ENCODE measurements around the gene SNED1. TPM values are rescaled to one million over a fixed set of nuclear protein-coding genes. Genes with fewer than 3 reads are reported as not detected.
"Not testable (repeated sequence)": the region's sequence is repeated elsewhere in the genome, so short reads cannot be mapped to it uniquely, and the experiment has no call there.

The SNED1 gene
- polyA plus RNA-seq, 1 donor from 2014 or later: 17.0 TPM

DNA sequence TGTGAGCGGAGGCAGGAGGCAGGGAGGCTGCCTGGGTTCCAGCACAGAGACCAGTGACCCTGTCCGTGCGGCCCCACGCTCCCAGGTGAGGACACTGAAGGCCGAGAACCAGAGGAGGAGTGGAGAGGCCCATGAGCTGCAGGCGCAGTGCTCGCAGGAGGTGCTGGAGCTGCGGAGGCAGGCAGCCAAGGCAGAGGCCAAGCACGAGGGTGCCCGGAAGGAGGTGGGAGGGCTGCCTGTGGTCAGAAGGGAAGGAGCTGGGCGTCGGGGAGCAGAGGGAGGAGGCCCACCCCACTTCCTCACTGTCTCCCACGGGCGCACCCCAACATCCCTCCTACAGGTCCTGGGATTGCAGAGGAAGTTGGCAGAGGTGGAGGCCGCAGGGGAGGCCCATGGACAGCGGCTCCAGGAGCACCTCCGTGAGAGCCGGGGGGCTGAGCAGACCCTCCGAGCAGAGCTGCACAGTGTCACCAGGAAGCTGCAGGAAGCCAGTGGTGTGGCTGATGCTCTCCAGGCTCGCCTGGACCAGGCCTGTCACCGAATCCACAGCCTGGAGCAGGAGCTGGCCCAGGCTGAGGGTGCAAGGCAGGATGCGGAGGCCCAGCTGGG lies 33.0 kb upstream of the SNED1 start:
- Mint-ChIP-seq H3K4me1 (no peaks in the 10 kb centered on the region), H3K36me3 (no peaks in the 10 kb centered on the region), H3K27me3 (no peaks in the 10 kb centered on the region), H3K4me3 (no peak overlapping the region), H3K9me3 (peaks cover 0 to 5% (median 3%) of the 10 kb centered on the region in 3 donors), H3K27ac (no peak overlapping the region)

- no peaks in the 10 kb centered on the region for H3K36me3 Mint-ChIP-seq
- H3K4me1 Mint-ChIP-seq: no peaks in the 10 kb centered on the region
- no peak overlapping the region for H3K27ac Mint-ChIP-seq
- no peak overlapping the region for H3K4me3 Mint-ChIP-seq
- no peaks in the 10 kb centered on the region for H3K27me3 Mint-ChIP-seq
- peaks cover 0 to 5% (median 3%) of the 10 kb centered on the region in 3 donors for H3K9me3 Mint-ChIP-seq
Observed at GRCh38 chr2:240965905-240966456, 32.4 kb upstream of the SNED1 start.

DNA sequence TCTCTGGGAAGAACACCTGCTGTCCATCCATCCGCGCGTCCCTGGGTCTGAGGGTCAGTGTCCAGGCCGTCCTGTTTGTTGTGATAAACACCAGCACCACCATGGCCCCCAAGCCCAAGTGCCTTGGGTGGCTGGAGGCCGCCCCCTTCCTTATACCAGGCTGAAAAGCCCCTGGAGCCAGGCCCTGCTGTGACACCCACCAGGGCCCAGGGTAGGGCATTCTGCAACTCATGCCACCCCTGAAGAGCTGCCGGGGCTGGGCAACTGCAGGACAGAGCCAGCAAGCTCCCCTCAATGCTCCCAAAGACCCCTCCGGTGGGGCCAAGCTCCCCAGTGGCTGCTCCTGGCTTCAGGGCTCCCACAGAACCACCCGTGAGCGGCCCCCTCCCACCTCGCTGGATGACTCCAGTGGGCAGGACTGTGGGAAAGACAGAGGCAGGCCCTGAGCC lies 31.9 kb upstream of the SNED1 start:
- Mint-ChIP-seq H3K9me3 (peaks cover 0 to 5% (median 3%) of the 10 kb centered on the region in 3 donors), H3K4me1 (no peaks in the 10 kb centered on the region), H3K27me3 (peaks cover 1% of the 10 kb centered on the region), H3K4me3 (no peak overlapping the region), H3K36me3 (no peaks in the 10 kb centered on the region), H3K27ac (no peak overlapping the region)

GRCh38 chr2:240966906-240967680 lies 31.3 kb upstream of the SNED1 start:
- Mint-ChIP-seq H3K27ac (no peak overlapping the region), H3K36me3 (no peaks in the 10 kb centered on the region), H3K4me3 (peak overlapping the region in 1 of 4 donors; percentile 39), H3K9me3 (peaks cover 3 to 5% (median 3%) of the 10 kb centered on the region in 3 donors), H3K27me3 (peaks cover 7% of the 10 kb centered on the region), H3K4me1 (no peaks in the 10 kb centered on the region)

DNA sequence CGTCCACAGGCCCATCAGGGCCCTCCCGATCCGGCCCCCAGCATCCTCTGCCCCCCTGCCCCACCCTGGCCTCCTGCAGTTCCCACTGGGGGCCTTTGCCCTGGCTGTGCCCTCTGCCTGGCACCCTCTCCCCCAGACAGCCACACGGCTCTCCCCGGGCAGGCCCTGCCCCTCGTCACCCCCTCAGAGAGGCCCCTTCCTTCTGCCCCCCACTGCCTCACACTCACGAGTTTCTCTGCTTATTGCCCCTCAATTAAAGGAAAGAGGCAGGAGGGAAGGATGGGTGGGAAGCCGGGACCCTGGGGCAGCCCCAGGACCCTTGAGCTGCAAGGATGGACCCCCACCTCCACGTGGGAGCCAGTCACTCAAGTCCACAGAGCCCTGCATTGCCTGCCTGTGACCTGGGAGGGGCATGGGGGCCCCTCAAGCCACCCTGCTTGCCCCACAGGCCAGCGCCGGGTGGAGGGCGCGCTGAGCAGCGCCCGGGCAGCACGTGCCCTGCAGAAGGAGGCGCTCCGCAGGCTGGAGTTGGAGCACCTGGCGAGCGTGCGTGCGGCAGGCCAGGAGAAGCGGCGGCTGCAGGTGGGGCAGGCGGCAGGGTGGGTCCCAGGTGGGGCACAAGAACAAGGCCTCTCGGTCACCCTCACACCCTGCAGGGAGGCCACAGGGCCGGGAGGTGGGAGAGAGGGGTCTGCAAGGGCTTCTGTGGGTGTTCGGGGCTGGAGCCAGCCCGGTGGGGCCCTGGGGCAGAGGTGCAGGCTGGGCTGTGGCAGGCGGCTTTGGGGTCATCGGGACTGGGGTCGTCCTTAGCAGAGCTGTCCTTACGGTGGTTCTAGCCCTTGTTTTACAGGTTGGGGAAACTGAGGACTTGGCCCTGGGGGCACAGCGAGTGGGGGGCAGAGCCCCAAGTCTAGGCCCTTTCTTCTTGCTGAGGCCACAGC lies 30.5 kb upstream of the SNED1 start:
- Mint-ChIP-seq H3K4me1 (no peaks in the 10 kb centered on the region), H3K27ac (no peak overlapping the region), H3K27me3 (peaks cover 7% of the 10 kb centered on the region), H3K4me3 (no peak overlapping the region), H3K9me3 (peaks cover 3 to 5% (median 3%) of the 10 kb centered on the region in 3 donors), H3K36me3 (no peaks in the 10 kb centered on the region)

DNA sequence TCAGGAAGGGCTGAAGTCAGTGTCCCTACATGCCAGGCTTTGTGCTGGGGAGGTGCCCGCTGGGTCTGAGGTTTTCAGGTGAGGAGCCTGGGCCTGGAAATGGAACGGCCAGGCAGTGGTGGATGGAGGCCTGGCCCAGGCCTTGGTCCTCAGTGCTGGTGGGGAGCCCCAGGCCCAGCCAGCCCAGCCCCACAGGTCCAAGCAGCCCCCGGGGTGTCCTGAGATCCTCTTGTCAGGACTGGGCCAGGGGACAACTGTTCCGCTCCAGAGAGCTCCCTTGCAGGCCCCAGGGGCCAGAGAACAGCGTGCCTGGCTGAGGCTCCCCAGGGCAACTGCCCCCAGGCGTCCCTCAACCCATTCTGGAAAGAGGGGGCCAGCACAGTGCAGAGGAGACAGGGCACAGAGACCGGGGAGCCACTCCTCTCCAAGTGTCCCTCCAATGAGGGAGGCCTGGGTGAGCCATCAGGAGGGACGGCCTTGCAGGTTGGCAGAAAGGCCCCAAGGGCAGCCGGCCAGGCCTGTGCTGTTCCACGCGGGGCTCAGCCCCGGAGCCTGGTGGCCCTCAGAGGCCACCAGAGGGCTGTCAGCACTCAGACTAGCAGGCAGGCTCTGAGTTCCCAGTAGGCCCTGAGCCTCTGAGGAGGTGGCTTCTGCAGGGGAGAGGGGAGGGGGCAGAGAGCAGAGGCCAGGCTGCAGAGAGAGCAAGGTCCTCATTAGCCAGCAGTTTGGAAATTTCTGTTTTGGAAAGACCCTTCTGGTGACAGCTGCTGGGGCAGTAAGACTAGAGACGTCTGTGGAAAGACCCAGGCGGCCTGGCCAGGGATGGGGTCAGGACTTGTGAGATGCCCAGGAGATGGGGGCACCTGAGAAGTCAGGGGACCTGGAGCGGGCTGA lies 29.4 kb upstream of the SNED1 start:
- H3K4me3 Mint-ChIP-seq: no peak overlapping the region
- no peaks in the 10 kb centered on the region for H3K4me1 Mint-ChIP-seq
- peaks cover 10% of the 10 kb centered on the region for H3K27me3 Mint-ChIP-seq
- H3K27ac Mint-ChIP-seq: no peak overlapping the region
- H3K36me3 Mint-ChIP-seq: no peaks in the 10 kb centered on the region
- H3K9me3 Mint-ChIP-seq: peaks cover 3 to 5% (median 5%) of the 10 kb centered on the region in 3 donors

- Mint-ChIP-seq H3K4me3 (no peak overlapping the region), H3K27ac (peak overlapping the region in 1 of 3 donors; percentile 16), H3K27me3 (peaks cover 15% of the 10 kb centered on the region), H3K36me3 (no peaks in the 10 kb centered on the region), H3K9me3 (peaks cover 5% of the 10 kb centered on the region in 3 donors), H3K4me1 (no peaks in the 10 kb centered on the region)
Observed at GRCh38 chr2:240970104-240970503, 28.3 kb upstream of the SNED1 start.

DNA sequence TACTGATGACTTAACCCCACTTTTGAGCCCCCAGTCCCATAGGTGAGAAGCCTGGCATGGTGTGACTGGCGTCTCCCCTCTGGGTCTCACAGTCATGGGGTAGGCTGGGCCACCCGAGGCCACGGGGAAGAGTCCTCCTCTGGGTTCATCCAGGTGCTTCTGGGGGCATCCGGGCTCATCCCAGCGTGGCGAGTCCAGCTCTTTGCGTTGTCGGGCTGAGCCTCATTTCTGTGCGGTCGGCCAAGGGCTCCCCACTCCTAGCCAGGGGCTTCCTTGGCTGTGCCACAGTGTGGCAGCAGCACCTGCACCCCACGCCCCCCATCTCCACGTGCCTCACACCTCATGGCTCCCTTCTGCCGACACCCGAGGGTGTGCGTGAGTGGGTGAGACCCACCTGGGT lies 27.6 kb upstream of the SNED1 start:
- peaks cover 5% of the 10 kb centered on the region in 3 donors for H3K9me3 Mint-ChIP-seq
- no peaks in the 10 kb centered on the region for H3K36me3 Mint-ChIP-seq
- no peaks in the 10 kb centered on the region for H3K4me1 Mint-ChIP-seq
- peaks cover 17% of the 10 kb centered on the region for H3K27me3 Mint-ChIP-seq
- no peak overlapping the region for H3K4me3 Mint-ChIP-seq
- no peak overlapping the region for H3K27ac Mint-ChIP-seq

- H3K4me3 Mint-ChIP-seq: no peak overlapping the region
- H3K4me1 Mint-ChIP-seq: no peaks in the 10 kb centered on the region
- no peaks in the 10 kb centered on the region for H3K36me3 Mint-ChIP-seq
- peaks cover 5% of the 10 kb centered on the region in 3 donors for H3K9me3 Mint-ChIP-seq
- peaks cover 17% of the 10 kb centered on the region for H3K27me3 Mint-ChIP-seq
- H3K27ac Mint-ChIP-seq: no peak overlapping the region
Observed at GRCh38 chr2:240972201-240972600, 26.2 kb upstream of the SNED1 start.

- Mint-ChIP-seq H3K4me3 (no peak overlapping the region), H3K27ac (no peak overlapping the region)
Observed at GRCh38 chr2:240972636-240973521, 25.5 kb upstream of the SNED1 start.

DNA sequence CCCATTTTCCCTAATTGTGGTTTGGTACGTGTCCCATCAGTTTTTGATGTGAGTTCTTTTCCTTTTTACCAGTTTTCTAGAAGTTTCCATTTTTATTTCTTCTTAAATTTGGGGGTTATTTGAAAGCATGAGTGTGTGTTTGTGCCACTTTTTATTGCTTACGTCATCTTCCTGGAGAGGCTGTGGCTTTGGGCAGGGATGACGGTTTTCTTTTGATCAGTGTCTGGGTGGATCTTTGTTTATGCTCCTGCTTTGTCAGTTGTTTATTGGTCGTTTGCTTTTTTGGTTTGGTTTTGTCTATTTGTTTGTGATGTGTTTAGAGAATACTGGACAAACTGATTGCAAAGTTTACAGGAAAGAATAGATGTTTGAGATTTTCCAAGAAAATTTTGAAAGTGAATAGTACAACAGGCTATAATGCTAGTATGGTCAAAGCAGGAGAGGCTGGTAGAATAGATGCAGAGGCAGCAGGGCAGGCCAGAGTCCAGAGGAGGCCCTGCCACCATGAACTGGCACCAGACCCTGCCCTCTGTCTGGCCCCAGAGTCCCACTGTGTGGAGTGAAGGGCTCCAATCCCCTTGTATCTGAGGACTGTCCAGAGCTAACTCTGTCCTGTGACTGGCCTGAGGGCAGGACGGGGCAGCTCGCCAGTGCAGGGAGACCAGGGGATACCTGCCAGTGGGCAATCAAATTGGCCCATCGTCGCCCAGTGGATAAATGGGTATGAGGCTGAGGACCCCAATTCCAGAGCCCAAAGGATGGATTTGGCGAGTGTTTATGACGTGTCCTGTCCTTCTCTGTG lies 23.4 kb upstream of the SNED1 start:
- peak overlapping the region in 1 of 3 donors; percentile 33 for H3K27ac Mint-ChIP-seq
- H3K9me3 Mint-ChIP-seq: peaks cover 4 to 5% (median 5%) of the 10 kb centered on the region in 3 donors
- peaks cover 17% of the 10 kb centered on the region for H3K27me3 Mint-ChIP-seq
- H3K4me3 Mint-ChIP-seq: no peak overlapping the region
- no peaks in the 10 kb centered on the region for H3K36me3 Mint-ChIP-seq
- no peaks in the 10 kb centered on the region for H3K4me1 Mint-ChIP-seq

More at GRCh38 chr2:240972636-240973521, 25.5 kb upstream of the SNED1 start:
- peaks cover 17% of the 10 kb centered on the region for H3K27me3 Mint-ChIP-seq
- H3K9me3 Mint-ChIP-seq: peaks cover 5% of the 10 kb centered on the region in 3 donors
- H3K4me1 Mint-ChIP-seq: no peaks in the 10 kb centered on the region
- no peaks in the 10 kb centered on the region for H3K36me3 Mint-ChIP-seq

DNA sequence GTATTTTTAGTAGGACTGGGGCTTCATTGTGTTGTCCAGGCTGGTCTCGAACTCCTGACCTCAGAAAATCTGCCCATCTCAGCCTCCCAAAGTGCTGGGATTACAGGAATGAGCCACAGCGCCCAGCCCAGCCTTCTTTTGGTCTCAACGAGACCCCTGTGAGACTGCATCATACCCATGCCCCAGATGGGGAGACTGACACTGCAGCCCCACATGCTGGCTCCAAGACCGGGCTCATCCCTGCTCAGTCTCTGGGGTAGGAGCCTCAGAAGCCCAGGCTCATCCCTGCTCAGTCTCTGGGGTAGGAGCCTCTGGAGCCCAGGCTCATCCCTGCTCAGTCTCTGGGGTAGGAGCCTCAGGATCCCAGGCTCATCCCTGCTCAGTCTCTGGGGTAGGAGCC lies 22.5 kb upstream of the SNED1 start:
- H3K27me3 Mint-ChIP-seq: peaks cover 17% of the 10 kb centered on the region
- not testable (repeated sequence) for H3K9me3 Mint-ChIP-seq, H3K36me3 Mint-ChIP-seq, H3K27ac Mint-ChIP-seq, H3K4me1 Mint-ChIP-seq, H3K4me3 Mint-ChIP-seq

Data from IgD-negative memory B cell (primary cell).